ENCODE results near the gene MSL3. TPM values are rescaled to one million over a fixed set of nuclear protein-coding genes. Genes with fewer than 3 reads are reported as not detected.

MSL3 gene
- total RNA-seq, 1 experiment from 2014 or later, result 13.4 TPM

- TF ChIP-seq CBFB (CRISPR knock-in tag; IDR thresholded peaks at IDR 0.05; ENCODE audit: low read depth), result no peak
- TF ChIP-seq ZNF423 (CRISPR knock-in tag; IDR thresholded peaks at IDR 0.05), result no peak
- TF ChIP-seq, protein P1, sequence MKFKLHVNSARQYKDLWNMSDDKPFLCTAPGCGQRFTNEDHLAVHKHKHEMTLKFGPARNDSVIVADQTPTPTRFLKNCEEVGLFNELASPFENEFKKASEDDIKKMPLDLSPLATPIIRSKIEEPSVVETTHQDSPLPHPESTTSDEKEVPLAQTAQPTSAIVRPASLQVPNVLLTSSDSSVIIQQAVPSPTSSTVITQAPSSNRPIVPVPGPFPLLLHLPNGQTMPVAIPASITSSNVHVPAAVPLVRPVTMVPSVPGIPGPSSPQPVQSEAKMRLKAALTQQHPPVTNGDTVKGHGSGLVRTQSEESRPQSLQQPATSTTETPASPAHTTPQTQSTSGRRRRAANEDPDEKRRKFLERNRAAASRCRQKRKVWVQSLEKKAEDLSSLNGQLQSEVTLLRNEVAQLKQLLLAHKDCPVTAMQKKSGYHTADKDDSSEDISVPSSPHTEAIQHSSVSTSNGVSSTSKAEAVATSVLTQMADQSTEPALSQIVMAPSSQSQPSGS (CRISPR knock-in tag; IDR thresholded peaks at IDR 0.05; ENCODE audit: borderline replicate concordance, low read depth), result no peak
- no peak for TF ChIP-seq FOXP1 (CRISPR knock-in tag; IDR thresholded peaks at IDR 0.05; ENCODE audit: borderline replicate concordance)
- TF ChIP-seq ZNF121 (CRISPR knock-in tag; IDR thresholded peaks at IDR 0.05), result no peak
- TF ChIP-seq, protein P2, sequence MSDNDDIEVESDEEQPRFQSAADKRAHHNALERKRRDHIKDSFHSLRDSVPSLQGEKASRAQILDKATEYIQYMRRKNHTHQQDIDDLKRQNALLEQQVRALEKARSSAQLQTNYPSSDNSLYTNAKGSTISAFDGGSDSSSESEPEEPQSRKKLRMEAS (CRISPR knock-in tag; IDR thresholded peaks at IDR 0.05), result no peak
- TF ChIP-seq SOX15 (CRISPR knock-in tag; IDR thresholded peaks at IDR 0.05), result no peak
- no peak for TF ChIP-seq GABPB1 (CRISPR knock-in tag; IDR thresholded peaks at IDR 0.05)
- no peak for TF ChIP-seq ATF1 (CRISPR knock-in tag; IDR thresholded peaks at IDR 0.05)
- no peak for TF ChIP-seq GTF2I (CRISPR knock-in tag; conservative IDR thresholded peaks at IDR 0.05)
- no peak for TF ChIP-seq ETV6 (CRISPR knock-in tag; IDR thresholded peaks at IDR 0.05)
- no peak for TF ChIP-seq MLX (CRISPR knock-in tag; IDR thresholded peaks at IDR 0.05)
These were observed 29.5 kb upstream of the MSL3 start (continued) for GRCh38 chrX:11728556-11728955.

DNA sequence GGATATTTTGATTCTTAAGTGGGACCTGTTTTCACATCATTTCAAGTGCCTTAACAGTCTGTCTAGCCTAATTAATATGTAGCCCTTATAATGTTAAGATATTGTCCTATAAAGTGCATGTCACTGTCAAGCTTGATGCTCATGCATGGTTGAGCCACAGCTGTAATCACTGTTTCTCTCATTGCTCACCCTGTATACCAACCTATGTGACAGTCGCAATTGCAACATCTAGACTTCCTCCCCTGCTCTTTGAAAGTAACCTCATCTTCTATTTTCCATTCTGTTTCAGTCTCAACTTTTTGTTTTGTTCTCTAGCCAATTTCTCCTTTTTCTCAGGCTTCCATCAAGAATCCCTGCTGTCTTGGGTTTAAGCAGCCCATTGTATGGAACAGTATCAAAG is 24.4 kb upstream of the MSL3 start:
- Mint-ChIP-seq H3K9me3 (no peaks in the 10 kb centered on the region), H3K27me3 (ENCODE audit: low read depth) (peaks cover 15% of the 10 kb centered on the region), H3K36me3 (no peaks in the 10 kb centered on the region), H3K4me3 (no peak overlapping the region), H3K27ac (no peak overlapping the region), H3K4me1 (no peaks in the 10 kb centered on the region)
- ChIA-PET CTCF (no interaction called here), POLR2A (no interaction called here)
- DNase-seq (ENCODE audit: low spot score) (no peak), ATAC-seq (no peak)
- TF ChIP-seq ZBTB43 (CRISPR knock-in tag; IDR thresholded peaks at IDR 0.05), result no peak
- no peak for TF ChIP-seq PRRX2 (CRISPR knock-in tag; IDR thresholded peaks at IDR 0.05)
- TF ChIP-seq SOX15 (CRISPR knock-in tag; IDR thresholded peaks at IDR 0.05), result no peak
- TF ChIP-seq, protein P3, sequence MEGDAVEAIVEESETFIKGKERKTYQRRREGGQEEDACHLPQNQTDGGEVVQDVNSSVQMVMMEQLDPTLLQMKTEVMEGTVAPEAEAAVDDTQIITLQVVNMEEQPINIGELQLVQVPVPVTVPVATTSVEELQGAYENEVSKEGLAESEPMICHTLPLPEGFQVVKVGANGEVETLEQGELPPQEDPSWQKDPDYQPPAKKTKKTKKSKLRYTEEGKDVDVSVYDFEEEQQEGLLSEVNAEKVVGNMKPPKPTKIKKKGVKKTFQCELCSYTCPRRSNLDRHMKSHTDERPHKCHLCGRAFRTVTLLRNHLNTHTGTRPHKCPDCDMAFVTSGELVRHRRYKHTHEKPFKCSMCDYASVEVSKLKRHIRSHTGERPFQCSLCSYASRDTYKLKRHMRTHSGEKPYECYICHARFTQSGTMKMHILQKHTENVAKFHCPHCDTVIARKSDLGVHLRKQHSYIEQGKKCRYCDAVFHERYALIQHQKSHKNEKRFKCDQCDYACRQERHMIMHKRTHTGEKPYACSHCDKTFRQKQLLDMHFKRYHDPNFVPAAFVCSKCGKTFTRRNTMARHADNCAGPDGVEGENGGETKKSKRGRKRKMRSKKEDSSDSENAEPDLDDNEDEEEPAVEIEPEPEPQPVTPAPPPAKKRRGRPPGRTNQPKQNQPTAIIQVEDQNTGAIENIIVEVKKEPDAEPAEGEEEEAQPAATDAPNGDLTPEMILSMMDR (IDR thresholded peaks at IDR 0.05), result no peak
- no peak for TF ChIP-seq ZNF232 (CRISPR knock-in tag; IDR thresholded peaks at IDR 0.05)
- no peak for TF ChIP-seq SMAD4 (CRISPR knock-in tag; IDR thresholded peaks at IDR 0.05)
- no peak for TF ChIP-seq ZBTB21 (CRISPR knock-in tag; IDR thresholded peaks at IDR 0.05; ENCODE audit: borderline replicate concordance)
- no peak for TF ChIP-seq ZNF425 (CRISPR knock-in tag; conservative IDR thresholded peaks at IDR 0.05)
- TF ChIP-seq IRF2 (CRISPR knock-in tag; IDR thresholded peaks at IDR 0.05; ENCODE audit: borderline replicate concordance, low read depth), result no peak
